Head of caudate nucleus (tissue), 42 donors: Measurements from ENCODE around the gene MRPL21.
"Not testable (repeated sequence)": the region's sequence is repeated elsewhere in the genome, so short reads cannot be mapped to it uniquely, and the experiment has no call there.

Experiments used
- DNase-seq, 42 donors: peaks; one replicate each; pipeline versions ENCODE4 v3.0.0 to v3.0.0-alpha.2; 2020 to 2021; ENCODE audit warnings: mixed read lengths in 7 of 42
- intact Hi-C: fragments of 100-400 bp; cut with DNase I; formaldehyde crosslinking; loops from one replicate; pipeline ENCODE4 v1.15.0; 2022

The MRPL21 gene

GRCh38 chr11:68884827-68885226 is 18.8 kb downstream of the MRPL21 start:
- intact Hi-C loops, DNase-seq: not testable (repeated sequence)

DNA sequence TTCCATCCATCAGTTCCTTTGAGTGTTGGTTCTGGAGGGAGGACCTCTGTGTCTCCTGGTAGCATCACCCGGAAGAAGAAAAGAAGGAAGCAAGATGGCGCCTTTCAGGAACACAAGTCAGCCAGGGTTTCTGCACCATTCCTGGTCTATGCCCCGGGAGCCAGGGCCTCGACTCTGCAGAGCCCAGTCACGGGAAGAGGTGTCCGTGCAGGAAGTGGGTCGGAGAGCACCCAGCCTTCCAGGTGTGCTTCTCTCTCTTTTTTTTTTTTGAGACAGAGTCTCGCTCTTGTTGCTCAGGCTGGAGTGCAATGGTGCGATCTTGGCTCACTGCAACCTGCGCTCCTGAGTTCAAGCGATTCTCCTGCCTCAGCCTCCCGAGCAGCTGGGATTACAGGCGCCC is 21.2 kb downstream of the MRPL21 start:
- no peak for DNase-seq
- intact Hi-C loops, result no loop called here

- DNase-seq, result no peak
- intact Hi-C loops, result no loop called here
Measured at GRCh38 chr11:68881320-68881719, 22.3 kb downstream of the MRPL21 start.

GRCh38 chr11:68880851-68881250 is 22.8 kb downstream of the MRPL21 start:
- intact Hi-C loops, result no loop called here
- no peak for DNase-seq

- intact Hi-C loops, result no loop called here
- DNase-seq, result no peak
Measured at GRCh38 chr11:68878022-68878421, 25.6 kb downstream of the MRPL21 start.

GRCh38 chr11:68872216-68873003 is 31.2 kb downstream of the MRPL21 start:
- DNase-seq, result peak in 1 of 42 donors; percentile 7
- intact Hi-C loops, result no loop called here

- intact Hi-C loops, result no loop called here
- no peak for DNase-seq
Measured at GRCh38 chr11:68870470-68870869, 33.2 kb downstream of the MRPL21 start.

GRCh38 chr11:68868221-68868835 is 35.3 kb downstream of the MRPL21 start:
- intact Hi-C loops, result no loop called here
- no peak for DNase-seq

DNA sequence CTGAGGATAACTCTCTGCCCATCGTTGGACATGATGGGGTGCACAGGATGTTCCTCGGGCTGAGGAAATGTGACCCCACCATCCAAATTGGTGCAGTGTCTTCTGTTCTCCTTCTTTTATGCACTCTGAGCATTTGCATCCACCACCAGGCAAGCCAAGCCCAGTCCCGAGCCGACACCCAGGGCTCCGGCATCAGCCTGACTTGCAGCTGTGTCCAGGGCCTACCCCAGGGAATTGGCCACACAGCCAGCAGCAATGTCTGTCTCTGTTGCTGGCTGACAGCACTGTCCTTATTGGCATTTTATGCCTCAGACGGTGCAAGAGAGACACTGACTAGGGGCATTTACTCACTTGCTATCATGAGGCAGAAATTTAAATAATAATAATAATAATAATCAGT is 36.6 kb downstream of the MRPL21 start:
- intact Hi-C loops, result no loop called here
- no peak for DNase-seq

- DNase-seq, result no peak
- intact Hi-C loops, result no loop called here
Measured at GRCh38 chr11:68865241-68865640, 38.4 kb downstream of the MRPL21 start.

- no peak for DNase-seq
- intact Hi-C loops, result no loop called here
Measured at GRCh38 chr11:68863553-68864265, 39.9 kb downstream of the MRPL21 start.

- DNase-seq, result no peak
- intact Hi-C loops, result no loop called here
Measured at GRCh38 chr11:68862421-68862820, 41.2 kb downstream of the MRPL21 start.

DNA sequence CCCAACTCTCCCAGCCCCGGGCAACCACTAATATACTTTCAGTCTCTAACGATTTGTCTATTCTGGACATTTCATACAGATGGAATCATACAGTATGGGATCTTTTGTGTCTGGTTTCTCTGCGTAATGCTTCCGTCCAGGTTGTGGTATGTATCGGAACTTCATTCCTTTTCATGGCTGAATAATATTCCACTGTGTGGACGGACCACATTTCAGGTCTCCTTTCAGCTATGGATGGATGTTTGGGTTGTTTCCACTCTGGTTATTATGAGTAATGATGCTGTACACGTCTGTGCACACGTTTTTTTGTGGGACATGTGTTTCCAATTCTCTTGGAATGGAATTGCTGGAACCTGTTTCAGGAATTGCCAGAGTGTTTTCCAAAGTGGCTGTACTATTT is 44.5 kb downstream of the MRPL21 start:
- intact Hi-C loops, result no loop called here
- DNase-seq, result peak in 1 of 42 donors; percentile 2

DNA sequence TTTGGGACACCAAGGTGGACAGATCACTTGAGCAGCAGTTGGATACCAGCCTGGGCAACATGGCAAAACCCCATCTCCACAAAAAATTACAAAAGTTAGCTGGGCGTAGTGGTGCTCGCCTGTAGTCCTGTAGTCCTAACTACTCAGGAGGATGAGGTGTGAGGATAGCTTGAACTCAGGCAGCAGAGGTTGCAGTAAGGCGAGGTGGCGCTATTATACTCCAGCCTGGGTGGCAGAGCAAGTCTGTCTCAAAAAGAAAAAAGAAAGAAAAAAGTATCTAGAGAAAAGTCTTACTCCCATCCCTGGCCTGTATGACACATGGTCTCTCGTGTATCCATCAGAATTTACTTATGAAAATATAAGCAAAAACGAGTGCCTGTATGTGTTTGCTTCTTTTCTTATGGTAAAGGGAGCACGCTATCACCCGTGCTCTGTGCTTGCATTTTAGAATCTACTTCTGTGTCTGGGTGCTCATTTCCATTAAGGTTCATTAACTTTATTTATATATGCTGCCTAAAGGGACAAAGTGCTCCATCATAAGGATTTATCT is 46.5 kb downstream of the MRPL21 start:
- DNase-seq, result no peak
- intact Hi-C loops, result no loop called here

- intact Hi-C loops, result not testable (repeated sequence)
Measured at GRCh38 chr11:68856425-68857030, 47.1 kb downstream of the MRPL21 start.

GRCh38 chr11:68855205-68855981 is 48.2 kb downstream of the MRPL21 start:
- peak in 14 of 42 donors; percentile 16 to 56 (median 32) for DNase-seq

More at GRCh38 chr11:68856425-68857030, 47.1 kb downstream of the MRPL21 start:
- DNase-seq, result peak in 1 of 42 donors; percentile 27

GRCh38 chr11:68854273-68854958 is 49.2 kb downstream of the MRPL21 start:
- intact Hi-C loops, result no loop called here
- no peak for DNase-seq

More at GRCh38 chr11:68855205-68855981, 48.2 kb downstream of the MRPL21 start:
- intact Hi-C loops, result no loop called here

DNA sequence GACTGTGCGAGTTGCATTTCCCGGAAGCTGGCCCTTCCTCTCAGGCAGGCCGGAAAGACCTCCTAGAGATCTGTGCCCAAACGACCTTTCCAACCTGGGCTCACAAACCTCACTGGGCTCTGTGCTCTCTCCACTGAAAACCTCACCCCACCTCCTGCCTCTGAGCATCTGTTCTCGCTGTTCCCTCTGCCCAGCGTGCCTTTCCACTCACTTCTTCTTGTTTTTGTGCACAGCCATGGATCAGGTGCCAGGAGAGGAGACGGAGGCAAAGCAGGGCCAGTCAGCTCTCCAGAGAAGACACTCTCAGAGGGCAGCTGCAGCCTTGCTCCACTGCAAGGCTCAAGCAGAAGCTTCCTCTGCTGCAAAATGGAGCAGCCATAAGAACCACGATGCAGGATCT is 51.0 kb downstream of the MRPL21 start:
- no peak for DNase-seq
- intact Hi-C loops, result no loop called here
